HG03066 (cell line): Measurements from ENCODE around the gene SLCO2A1.

ENCODE experiments used
- ATAC-seq: cut with Tn5 transposase; IDR thresholded peaks from one replicate; pipeline ENCODE4 v1.9.1; 2021; ENCODE audit warnings: low read depth; ENCODE audit not compliant: unreplicated experiment

SLCO2A1 gene

DNA sequence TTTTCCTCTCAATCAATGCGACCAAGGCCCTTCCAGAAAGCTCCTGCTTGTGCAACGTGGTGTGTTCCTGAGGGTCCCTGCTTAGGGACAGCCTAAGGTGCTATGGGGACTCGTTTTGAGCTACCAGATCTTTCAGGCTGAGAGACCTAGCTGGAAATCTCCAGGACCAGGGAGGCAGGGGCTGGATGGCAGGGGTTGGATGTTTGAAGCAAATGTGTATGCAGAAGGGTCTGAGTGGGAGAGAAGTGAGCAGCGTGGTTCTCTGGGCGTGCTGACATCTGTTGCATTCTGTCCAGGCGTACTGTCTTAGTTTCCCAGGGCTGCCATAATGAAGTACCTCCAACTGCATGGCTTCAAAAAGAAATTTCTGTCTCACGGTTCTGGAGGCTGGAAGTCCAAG, 31.7 kb upstream of the SLCO2A1 start:
- no peak for ATAC-seq

DNA sequence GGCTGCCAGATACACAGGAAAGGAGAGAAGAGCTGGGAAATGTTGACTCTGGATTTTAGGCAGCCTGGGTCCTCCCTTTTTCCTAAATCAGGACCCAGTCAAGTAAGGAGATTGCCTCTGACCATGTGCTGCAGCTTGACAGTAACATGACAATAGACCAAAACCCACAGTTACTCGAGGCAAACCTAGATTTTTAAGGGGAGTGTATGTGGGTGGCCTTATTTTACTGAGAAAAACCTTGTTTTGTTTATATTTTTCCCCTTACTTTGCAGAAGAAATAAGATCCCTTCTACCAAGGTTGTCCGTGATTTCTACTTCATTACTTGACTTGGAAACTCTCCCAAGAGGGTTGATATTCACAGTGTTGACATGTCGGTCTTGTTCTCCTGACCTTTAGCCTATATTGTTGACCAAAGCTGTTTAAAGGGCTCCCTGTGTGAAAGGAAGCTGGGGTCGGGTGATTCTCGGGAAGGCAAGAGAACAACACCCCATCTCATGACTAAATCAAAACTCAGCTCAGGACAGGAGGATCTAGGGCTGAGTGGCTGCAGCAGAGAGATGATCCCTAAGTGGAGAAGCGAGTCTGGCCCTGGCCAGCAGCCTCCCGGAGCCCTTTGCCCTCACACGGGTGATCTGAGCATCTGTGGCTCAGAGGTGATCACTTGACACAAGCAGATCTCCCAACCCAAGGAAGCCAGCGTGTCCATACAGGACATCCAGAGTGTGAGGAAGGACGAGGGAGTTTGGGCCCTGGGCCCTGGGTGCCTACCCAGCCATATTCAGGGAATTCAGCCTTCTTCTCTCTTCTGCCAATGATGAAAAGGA, 31.0 kb upstream of the SLCO2A1 start:
- ATAC-seq = no peak

DNA sequence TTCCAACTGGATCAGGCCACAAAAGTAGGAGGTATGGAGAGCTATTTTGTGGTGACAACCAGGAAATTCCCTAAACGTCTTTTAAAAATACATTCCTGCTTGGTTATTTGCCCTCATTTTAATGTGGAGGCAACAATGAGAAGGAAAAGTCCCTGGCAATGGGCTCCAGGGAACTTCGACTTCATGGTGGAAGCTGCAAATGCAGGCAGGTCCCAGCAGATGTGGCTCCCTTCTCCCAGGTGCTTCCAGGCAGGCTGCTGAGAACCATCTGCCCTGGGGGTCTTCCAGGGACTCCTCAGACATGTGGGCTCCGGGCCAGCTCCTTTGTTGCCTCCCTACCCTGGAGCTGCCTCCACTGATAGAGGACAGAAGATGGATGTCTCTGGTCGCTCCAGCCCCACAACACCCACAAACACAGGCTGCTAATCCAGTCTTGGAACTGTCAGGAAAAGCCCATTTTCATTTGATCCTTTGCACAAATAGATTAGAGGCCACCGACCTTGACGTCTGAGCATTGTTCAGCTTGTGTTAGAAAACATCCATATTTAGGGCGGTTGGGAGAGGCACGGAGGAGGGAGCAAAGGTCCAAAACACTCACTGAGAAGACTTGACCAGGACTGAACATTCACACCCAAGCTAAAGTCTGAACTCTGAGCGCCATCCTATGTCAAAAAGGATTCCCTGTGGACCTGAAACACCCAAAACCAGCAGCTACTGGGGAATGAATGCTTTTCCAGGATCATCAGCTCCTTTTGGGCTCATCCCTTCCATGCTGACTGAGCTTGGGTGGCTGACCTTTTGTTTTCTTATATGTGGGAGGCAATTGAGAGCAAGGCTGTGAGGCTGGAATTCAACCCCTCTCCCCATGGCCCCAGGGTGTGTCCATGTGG, 30.2 kb upstream of the SLCO2A1 start:
- no peak for ATAC-seq

- no peak for ATAC-seq
These were observed 29.4 kb upstream of the SLCO2A1 start for GRCh38 chr3:134059035-134059601.

- ATAC-seq = no peak
These were observed 28.0 kb upstream of the SLCO2A1 start for GRCh38 chr3:134057654-134058110.

DNA sequence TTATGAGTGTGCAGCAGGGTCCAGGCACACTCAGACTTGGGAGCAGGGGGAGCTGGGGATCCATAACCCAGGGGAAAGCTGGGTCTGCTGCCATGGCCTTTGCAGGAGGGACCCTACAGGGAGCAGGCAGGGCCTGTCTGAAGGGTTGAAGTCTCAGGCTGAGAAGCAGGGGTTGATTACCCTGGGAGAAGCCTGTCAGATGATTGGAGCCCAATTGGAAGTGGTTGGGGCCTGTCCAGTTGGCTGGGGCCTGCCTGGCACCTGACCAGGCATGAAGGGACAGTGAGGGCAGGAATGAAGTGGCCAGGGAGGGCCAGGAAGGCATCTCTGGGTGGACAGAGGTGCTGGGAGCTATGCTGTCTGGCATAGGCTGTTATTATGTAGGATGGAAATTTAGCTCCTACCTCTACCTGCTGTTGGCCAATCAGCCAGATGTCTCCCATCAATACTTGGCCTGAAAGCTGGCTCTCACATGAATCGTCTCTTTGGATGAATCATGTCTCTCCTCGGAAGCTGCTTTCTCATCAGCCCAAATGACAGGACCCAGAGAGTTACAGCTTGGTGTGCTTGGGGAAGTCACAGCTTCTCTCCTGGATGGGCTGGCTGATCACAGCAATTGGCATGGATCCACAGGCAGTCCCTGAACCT, 27.4 kb upstream of the SLCO2A1 start:
- ATAC-seq = no peak

- no peak for ATAC-seq
These were observed 26.8 kb upstream of the SLCO2A1 start for GRCh38 chr3:134056464-134056891.

DNA sequence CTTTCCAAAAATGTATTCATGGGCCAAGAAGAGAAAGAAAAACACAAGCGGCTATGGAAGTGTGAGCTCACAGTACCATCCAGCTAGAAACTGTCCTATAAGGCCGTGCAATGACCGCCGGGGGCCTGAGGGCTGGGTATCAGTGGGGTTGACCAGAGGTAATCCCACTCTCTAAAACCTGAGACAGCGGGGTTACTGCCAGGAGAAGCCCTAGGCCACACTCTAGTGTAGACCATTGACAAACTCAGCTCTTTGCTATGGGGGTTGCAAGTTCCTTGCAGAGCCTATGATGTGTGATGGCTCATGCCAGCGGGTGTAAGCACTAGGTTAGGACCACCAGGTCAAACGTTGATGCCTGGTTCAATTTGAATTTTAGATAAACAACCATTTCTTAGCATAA, 25.9 kb upstream of the SLCO2A1 start:
- no peak for ATAC-seq

DNA sequence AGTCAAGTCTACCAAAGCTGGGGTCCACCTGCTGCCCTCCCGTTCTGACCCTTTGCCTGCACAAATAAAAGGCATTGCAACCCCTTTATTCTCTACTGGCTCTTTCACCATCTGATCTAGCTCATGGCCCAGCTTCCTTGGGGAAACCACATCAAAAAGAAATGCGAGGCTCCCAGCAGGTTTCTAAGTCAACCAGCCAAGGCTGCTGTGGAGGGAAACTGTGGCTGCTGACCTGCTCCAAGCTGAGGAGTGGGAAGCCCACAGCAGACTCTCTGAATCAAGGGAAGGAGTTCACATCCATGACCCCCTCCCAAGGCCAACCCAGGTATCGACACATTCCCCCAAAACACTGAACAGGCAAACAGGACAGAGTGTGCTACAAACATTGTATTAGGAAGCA, 25.2 kb upstream of the SLCO2A1 start:
- ATAC-seq = no peak

DNA sequence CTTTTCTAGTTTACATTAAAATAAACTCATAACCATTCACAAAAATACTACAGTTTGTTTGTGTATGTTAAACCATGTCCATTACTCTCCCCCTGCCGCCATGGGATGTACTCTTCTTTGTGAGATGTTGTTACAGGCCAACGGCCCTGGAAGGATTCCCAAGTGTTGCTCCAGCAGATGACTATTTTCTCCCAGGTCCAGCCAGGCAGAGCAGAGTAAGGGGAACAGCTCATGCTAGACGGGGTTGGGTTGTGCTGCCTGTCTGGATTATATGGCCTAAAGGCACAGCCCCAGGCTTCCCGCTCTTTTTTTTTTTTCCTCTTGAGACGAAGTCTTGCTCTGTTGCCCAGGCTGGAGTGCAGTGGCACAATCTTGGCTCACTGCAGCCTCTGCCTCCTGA, 24.5 kb upstream of the SLCO2A1 start:
- no peak for ATAC-seq

DNA sequence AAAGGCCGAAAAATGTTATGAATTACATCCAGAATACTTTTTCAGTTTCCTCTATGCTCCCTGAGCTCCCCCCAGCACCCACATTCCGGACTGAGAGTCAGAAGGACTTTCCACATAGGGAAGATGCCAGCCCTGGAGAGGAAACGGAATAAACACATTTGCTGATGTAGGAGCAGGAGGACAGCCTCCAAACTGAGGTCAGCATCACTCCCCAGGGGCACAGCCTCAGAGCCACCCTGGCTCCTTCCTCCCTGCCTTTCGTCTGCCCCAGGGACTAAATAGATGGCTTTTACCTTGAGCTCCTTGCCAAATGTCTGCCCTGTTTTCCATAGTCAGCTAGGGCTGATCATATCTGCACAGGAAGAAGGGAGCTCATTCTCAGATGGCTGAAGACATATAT, 22.6 kb upstream of the SLCO2A1 start:
- no peak for ATAC-seq

- ATAC-seq = no peak
These were observed 20.0 kb upstream of the SLCO2A1 start for GRCh38 chr3:134049676-134050075.

DNA sequence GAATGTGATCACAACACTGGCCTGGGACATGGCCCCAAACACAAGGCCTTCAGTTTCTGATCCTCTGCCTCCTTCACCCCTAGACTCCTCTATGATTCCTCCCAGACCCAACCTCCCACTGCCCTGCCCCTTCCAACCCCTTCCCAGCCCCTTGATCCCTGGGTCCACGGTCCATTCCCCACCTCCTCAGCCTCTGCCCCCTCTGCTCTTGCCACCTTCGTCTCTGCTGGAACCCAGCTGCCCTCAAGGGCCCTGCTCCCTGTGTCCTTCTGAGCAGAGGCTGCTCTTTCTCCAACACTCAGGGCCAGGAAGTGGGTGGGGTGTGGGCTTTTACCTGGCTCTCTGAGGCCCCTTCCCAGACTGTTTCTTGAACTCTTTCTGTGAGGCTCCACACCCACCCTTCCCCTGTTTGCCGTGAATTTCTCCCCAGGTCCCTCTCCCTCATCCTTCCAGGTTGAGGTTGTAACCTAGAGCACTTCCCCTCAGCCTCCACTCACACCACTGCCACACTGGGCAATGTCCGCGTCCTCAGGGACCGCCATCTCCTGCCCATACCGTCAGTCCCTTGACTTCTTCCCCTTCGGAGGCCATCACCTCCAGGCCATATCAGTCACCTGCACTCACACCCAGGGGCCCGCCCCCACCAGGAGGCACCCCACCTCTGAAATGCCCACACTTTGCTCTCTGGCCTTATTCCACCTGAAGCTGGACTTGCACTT, 18.7 kb upstream of the SLCO2A1 start:
- ATAC-seq = no peak

DNA sequence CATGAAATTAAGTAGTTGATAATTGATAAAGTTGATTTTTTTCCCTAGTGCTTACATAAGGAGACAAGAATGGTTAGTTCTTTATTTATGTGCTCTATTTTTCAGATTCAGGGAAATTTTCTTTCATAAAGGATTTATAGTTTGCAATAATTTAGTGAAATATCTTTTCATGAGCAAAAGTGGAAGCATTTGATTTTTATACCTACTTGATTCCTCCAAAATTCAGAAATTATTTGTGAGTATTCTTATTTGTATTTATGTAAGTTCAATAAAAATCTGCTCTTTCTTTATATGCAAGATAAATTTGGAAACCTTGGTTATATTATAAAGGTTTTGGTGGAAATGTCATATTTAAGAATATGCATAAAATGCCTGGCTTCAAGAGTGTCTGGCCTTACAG, 14.7 kb upstream of the SLCO2A1 start:
- no peak for ATAC-seq

DNA sequence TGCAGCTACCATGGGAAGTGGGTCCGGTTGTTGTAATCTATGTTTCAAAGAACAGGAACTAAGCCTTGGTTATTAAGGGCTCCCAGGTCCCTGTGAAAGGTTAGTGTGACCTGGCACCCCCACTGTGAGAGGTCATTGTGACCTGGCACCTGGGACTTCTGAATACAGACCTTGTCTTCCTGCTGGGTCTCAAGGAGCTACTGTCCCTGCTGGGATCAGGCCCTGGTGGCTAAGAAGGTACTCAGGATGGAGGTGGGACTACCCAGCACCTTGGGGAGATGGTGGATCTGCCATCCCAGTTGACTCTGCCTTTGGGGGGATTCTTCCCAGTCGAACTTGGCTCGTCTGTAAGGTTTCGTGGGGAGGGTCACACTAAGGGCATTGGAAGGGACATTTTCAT, 10.3 kb upstream of the SLCO2A1 start:
- ATAC-seq = no peak

GRCh38 chr3:134039161-134039862, 9.6 kb upstream of the SLCO2A1 start:
- no peak for ATAC-seq

DNA sequence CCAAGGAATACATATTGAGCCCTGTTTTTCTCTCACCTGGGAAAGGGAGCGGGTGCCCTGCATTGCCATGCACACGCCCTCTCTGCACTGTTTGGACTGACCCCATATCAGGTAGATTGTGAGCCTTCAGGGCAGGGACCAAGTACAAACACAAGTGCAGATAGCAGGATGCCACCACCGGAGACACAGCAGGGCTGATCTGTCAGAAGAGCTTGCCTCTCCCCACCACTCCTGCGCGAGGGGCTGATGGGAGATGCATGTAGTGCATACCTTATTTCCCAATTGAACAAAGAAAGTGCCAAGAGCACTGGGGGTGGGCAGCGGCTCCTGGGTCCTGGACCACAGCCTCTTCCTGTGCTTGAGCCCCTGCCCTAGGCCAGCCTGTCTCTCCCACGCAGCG, 9.0 kb upstream of the SLCO2A1 start:
- ATAC-seq = no peak

- ATAC-seq = no peak
These were observed 8.4 kb upstream of the SLCO2A1 start for GRCh38 chr3:134038071-134038491.

- ATAC-seq = no peak
These were observed 7.4 kb upstream of the SLCO2A1 start for GRCh38 chr3:134037168-134037567.

DNA sequence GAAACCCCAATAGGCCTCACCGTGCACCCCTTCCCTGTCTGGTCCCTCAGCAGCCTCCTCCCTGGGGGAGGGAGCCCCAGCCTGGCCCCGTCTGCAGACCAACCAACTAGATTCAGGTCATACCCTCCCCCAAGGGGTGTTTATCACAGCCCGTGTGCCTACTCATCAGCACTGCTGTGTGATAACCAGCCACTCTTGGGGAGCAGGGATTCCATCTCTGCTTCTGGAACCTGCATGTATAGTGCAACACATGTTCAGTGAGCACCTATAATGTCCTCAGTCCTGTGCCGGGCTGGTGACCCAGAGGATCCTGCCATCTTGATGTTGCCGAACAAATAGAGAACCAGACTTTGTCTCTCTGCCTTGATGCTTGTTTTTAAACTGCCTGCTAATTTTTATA, 6.6 kb upstream of the SLCO2A1 start:
- no peak for ATAC-seq
